Stimulated activated CD8-positive, alpha-beta memory T cell treated with anti-CD3 and anti-CD28 coated beads, Interleukin-7, amount 100 ng/mL, for 4 hours (primary cell): Measurements from ENCODE around the gene LRRC8D.
"Not testable (repeated sequence)": the region's sequence is repeated elsewhere in the genome, so short reads cannot be mapped to it uniquely, and the experiment has no call there.

Experiments used
- DNase-seq, 2 donors: peaks; one replicate each; pipeline ENCODE4 v3.0.0-alpha.2; 2020; ENCODE audit warnings: low read depth in 2 of 2

LRRC8D gene

DNA sequence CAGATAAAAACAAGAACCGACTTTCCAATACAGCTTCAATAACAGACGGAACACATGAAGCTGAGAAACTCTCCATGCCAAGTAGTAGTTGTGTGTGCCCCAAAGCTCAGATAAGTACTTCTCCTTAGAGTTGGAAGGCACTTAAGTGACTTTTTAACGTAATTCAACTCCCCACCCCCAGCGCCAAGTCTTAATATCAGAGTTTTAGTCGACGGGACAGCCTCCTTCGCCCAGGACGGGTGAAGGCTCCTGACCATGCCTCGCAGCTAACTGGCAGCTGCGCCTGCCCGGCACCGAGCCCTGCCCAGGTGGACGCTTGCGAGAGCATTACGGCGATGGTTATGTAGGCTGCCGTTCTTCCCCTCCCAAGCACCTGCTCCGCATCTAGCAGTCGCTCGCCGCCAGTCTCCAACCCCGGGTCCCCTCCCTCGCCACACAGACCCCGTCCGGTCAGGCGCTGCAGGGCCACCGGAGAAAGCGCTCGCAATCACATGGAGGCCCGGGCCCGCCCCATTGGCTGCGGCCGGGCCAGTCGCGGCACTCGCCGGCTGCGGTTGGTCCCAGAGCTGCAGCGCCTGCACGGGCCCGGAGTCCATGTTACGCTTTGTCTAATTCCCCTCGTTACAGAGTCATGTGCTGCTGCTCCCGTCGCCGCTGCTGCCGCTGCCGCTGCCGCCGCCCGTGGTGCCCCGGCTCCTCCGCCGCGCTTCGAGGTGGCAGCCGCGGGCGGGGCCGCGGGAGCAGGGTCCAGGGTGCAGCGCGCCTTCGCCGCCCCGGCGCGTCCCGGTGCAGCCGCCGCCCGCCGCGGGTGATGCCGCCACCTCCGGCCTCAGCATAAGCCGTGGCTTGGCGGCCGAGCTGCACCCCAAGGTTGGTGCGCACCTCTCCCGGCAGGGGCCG is at the start of gene LRRC8D:
TSS of gene LRRC8D (plus strand) at position 611 of the 900 bp plus-strand sequence. CDS start 112,037 bp downstream, outside the sequence.
- DNase-seq = peak; percentile 10 to 48

DNA sequence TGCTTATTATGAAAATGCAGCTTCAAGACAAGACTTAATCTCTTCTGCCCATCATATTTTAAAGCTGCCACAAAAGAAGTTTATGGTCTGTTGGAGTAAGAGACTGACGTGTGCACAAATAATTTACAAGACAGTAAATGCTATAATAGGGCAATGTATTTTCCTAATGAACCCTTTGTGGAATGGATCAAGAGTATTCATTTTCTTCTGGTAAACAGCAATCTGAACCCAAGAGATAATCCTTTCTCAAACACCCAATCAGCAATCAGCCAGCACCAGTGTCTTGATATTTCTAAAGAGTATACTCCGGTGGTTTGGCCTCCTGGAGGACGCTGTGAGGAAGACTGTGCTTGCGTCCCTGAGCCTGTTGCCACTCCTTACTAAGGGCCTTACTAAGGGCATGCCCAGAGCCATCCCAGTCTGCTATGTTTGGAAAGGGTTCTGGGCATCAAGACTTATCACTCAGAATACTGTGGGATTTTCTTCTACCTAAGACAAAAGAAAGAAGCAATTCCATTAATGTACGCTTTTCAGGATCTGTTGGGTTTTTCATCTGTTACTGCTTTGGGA is 48.8 kb upstream of the LRRC8D start:
- no peak for DNase-seq

DNA sequence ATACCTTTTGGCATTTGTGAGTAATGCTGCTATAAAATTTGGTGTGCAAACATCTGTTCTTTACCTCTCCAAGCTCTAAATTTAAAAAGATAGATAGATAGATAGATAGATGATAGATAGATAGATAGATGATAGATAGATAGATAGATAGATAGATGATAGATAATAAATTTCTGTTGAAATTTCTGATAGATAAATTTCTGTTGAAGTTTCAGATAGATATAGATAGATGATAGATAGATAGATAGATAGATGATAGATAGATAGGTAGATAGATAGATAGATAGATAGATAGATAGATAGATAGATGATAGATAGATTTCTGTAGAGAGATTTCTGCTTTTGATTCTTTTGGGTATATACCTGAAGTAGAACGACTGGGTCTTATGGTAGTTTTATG is 44.7 kb upstream of the LRRC8D start:
- not testable (repeated sequence) for DNase-seq

DNA sequence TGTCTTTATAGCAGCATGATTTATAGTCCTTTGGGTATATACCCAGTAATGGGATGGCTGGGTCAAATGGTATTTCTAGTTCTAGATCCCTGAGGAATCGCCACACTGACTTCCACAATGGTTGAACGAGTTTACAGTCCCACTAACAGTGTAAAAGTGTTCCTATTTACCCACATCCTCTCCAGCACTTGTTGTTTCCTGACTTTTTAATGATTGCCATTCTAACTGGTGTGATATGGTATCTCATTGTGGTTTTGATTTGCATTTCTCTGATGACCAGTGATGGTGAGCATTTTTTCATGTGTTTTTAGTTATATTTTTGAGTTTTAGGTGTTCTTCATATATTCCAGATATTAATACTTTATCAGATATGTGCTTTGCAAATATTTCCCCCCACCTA is 43.6 kb upstream of the LRRC8D start:
- DNase-seq = not testable (repeated sequence)

DNA sequence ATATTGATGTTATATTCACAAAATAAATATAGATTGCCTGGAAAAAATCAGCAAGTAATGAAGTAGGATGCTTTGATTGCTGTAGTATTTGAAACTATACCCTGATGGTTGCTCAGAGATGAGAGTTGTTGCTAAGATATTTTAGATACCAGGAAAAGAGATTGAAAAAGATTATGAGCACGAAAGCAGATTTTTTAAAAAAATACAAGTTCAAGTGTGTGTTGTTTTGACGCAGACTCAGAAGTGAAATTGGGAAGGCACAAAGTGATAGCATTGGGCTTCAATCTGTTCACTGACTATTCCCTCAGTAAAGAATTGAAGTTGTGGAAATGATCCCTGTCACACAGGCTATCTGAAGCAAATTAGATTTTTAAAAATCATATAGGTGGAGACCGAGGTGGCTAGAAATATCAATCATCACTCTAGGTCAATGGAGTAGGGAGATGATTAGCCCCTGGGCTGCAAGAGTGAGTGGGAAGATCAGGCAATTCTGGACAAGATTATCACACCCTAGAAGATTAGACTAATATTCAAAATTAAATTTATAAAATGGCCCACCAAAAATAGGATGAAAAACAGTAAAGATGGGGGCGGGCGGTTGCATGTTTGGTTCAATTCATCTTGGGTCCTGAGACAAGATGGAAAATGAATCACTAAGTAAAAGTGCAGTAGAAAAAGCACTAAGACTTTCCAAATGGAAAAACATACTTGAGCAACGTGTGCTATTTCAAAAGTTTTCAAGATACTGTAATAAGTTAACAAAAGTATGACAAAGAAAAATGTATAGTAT is 41.5 kb upstream of the LRRC8D start:
- DNase-seq = no peak

DNA sequence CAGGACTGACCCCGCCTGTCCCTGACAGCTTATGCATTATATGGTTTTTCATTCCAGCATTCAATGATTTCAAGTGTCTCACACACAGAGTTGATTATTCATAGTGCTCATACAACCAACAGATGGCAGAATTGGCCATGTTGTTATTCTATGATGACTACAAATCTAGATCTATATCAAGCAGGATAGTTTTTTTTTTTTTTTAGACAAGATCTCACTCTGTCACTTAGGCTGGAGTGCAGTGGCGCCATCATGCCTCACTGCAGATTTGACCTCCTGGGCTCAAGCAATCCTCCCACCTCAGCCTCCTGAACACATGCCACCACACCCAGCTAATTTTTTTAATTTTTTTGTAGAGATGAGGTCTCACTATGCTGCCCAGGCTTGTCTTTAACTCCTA is 40.1 kb upstream of the LRRC8D start:
- no peak for DNase-seq

DNA sequence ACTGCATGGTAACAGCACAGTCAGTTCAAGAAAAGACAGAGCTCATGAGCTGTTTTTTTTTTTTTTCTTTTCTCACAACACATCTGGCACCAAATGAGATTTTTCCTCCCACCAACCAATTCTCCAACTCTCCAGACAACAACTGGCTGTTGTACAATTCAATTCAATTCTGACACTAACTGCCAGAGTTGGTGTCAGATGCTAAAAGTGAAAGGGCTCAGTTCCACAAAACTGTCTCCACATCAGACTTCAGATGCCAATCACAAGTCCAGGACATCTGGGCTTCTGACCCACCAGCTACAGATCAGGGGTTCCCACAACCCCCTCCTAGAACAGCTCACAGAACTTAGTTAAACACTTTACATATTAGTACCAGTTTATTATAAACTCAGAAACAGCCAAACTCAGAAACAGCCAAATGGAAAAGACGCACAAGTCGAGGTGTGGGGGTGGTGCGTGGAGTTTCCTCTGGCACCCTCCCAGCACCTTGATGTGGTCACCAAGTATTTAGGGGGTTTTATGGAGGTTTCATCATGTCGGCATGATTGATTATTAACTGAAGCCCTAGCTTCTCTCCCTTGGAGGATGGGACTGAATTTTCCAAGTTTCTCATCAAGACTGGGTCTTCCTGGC is 39.2 kb upstream of the LRRC8D start:
- peak; percentile 70 to 83 for DNase-seq

DNA sequence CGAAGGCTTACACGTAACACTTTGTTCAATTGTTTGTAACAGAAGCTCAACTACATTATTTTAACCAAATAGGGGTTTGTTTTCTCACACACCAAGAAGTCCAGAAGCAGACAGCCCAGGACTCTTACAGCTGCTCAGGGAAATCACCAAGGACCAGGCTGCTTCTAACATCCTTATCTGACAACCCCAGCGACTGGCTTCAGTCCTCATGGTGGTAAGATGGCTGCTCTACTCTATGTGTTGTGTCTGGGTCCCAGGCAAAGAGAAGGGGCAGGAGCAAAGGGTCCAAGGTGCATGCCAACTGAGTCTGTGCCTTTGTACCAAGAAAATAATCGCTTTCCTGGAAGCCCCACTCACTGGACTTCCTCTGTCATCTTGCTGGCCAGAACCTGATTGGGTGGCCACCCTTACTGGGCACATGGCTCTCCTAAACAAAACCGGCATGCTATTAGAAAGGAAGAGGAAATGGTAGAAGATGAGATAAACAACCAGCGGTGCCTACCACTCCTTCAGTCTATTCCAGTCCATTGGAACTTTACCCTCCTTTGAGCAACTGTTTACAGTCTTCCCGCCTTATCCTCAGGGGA is 34.1 kb upstream of the LRRC8D start:
- DNase-seq = no peak

DNA sequence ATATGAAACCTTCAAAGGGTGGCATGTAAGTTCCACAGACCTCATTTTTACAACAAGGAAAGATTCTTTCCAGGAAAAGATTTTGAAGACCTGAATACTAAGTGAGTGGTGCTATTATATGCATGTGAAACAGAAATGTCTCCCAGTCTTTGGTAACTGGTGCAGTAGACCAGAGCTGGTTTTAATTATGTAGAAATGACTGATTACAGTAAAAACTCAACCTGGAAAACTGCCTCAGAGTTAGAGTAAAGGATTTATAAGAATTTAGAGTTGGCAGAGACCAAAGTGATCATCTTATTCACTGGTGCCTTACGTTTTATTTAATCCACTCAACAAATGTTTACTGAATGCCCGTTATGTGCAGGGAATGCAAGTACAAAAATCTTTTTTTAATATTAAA is 30.2 kb upstream of the LRRC8D start:
- no peak for DNase-seq

DNA sequence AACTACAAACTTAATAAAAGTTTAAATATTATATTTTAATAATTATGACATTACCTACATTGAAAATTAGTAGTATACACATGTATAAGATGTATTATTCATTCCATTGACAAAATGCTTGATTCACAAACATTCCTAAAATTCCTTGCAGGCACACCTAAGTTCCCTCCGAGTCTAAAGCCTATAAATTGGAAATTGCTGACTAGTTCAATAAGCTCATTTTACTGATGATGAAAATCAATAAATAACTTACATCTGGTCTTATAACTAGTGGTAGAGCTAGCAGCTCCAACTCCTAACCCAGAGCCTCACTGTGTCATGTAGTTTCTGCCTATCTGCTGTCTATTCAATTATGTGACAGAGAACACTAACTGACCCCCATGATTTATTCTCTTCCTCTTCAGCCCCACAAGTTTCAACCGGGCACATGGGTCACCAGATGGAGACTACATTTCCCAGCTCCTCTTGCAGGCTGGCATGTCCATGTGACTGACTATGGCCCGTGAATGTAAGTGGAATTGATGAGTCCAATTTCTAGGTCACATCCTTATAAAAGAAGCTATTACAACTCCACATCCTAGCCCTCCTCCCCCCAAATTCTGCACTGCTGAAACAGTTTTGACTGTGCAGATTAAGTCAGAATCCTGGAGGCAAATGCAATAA is 29.6 kb upstream of the LRRC8D start:
- no peak for DNase-seq

DNA sequence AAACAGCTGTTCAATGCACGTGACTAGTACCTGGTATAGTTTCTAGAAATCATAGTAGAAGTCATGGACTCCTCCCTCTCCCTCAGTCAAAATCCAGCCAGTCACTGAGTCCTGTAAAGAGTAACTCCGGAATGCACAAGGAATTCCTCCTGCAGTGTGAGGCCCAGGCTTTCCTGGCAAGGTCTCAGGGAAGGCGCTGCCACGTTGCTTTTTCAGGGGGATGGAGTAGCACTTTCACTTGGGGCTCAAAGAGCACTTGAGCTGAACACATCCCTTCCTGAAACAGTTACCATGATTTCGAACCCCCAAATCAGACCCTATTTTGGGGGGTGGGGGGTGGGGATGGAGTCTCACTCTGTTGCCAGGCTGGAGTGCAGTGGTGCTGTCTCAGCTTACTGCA is 26.4 kb upstream of the LRRC8D start:
- no peak for DNase-seq

DNA sequence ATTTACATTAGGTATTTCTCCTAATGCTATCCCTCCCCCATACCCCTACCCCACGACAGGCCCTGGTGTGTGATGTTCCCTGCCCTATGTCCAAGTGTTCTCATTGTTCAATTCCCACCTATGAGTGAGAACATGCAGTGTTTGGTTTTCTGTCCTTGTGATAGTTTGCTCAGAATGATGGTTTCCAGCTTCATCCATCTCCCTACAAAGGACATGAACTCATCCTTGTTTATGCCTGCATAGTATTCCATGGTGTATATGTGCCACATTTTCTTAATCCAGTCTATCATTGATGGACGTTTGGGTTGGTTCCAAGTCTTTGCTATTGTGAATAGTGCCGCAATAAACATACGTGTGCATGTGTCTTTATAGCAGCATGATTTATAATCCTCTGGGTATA is 25.3 kb upstream of the LRRC8D start:
- DNase-seq = not testable (repeated sequence)

DNA sequence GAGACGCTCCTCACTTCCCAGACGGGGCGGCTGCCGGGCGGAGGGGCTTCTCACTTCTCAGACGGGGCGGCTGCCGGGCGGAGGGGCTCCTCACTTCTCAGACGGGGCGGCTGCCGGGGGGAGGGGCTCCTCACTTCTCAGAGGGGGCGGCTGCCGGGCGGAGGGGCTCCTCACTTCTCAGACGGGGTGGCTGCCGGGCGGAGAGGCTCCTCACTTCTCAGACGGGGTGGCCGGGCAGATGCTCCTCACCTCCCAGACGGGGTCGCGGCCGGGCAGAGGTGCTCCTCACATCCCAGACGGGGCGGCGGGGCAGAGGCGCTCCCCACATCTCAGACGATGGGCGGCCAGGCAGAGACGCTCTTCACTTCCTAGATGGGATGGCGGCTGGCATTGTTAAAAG is 23.0 kb upstream of the LRRC8D start:
- not testable (repeated sequence) for DNase-seq

DNA sequence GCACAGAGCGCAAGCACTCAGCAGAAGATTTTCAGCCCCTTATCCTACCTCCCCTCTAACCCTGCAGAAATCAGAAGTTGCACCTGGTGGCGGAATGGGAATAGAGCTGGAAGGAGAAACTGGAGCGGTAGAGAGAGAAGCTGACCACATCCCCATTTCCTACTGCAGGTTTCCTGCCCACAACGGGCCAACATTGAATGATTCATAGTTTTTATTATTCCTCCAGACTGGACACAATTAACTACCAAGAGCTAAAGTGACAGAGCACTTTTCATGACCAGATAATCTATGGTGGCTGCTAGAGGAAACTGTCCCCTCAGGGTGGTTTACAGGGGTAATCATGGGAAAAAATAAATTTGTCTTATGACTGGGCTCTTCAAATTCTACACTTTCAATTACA is 21.3 kb upstream of the LRRC8D start:
- no peak for DNase-seq

DNA sequence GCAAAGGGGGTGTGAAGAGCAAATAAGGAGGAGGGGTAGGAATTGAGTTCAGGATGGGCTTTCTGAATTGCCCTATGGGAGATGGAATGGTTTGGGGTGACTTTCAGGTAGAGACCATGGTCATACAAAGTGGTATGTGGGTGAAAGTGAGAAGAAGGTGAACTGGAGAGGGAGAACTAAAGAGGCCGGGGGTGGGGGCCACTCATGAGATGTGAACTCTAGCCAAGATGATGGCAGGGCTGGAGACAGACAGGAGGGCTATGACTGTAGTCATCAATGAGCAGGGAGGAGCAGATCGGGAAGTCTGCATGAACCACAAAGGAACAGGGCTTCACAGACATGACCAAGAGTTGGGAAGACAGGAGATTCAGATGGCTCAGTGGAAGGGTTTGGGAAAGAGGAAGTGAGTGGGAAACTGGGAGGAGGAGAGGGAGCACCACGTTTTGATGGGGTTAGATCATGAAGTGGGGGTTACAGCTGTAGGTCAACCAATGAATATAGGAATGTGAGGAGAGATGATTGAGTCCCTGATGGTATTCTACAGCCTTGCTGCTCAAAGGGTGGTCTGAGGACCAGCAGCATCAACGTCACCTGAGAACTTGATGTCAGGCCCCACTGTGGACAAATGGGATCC is 20.7 kb upstream of the LRRC8D start:
- no peak for DNase-seq

DNA sequence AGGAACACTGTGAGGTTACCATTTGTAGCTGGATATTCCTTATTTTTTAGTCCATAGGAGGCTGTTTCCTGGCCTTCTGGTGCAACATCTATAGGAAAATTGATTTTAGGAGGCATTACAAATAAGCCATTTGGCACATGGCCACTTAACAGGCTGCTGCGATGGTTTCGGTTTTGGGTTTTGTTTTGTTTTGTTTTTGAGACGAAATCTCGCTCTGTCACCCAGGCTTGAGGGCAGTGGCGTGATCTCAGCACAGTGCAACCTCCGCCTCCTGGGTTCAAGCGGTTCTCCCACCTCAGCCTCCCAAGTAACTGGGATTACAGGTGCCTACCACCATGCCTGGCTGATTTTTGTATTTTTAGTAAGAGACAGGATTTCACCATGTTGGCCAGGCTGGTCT is 20.1 kb upstream of the LRRC8D start:
- DNase-seq = no peak

DNA sequence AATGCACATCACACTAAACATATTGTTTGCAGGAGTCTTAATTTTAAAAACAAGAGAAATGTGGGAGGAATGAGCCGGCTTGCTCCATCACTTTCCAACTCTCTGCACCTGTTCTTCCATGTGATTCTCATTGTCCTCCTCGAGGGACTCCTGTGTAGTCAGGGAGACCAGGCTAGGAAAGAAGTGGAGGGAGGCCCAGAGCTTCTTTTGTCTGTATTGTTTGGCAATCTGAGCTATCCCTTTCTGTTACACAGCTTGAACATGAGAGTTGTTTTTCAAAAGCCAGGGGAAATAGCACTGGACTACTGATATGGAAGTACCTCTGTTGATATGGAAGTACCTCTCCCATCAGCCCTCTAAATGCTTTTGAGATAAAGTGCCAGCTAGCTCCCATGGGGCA is 18.8 kb upstream of the LRRC8D start:
- no peak for DNase-seq

DNA sequence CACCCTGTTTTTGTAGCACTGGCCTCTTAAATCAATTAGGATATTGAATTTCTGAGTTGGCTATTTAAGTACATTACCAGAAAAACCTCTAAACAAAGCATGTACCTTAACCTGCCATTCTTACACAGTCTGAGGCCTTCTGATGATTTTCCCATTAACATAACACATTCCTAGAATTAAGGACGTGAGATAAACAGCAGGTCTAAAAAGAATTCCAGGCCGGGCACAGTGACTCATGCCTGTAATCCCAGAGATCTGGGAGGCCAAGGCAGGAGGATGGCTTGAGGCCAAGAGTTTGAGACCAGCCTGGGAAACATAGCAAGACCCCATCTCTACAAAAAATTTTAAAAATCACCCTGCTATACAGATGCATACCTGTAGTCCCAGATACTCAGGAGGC is 18.0 kb upstream of the LRRC8D start:
- DNase-seq = no peak

DNA sequence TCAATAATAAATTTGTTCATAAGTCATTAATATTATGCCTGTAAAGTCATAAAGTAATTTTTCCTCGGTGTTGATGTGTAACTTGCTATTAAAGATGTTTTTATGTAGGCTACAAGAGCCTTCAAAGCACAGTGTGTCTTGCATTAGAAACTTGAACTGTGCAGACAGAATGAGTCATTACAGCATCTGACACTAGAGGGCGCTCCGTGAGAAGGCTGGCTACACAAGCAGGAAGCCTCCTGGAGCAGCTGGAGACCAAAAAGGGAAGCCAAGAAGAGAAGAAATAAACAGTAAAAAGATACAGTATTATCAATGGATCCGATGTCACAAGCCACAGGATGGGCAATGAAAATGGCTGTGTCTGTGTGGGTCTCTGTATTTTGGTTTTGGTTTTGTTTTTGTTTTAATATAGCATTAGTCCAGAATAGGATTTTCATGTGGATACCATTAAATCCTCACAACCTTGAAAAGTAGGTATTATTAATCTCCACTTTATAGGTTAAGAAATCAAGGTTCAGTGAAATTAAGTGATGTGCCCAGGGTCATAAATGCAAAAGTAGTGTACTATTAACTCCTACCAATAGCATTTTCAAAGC is 16.1 kb upstream of the LRRC8D start:
- DNase-seq = peak; percentile 62 to 80

DNA sequence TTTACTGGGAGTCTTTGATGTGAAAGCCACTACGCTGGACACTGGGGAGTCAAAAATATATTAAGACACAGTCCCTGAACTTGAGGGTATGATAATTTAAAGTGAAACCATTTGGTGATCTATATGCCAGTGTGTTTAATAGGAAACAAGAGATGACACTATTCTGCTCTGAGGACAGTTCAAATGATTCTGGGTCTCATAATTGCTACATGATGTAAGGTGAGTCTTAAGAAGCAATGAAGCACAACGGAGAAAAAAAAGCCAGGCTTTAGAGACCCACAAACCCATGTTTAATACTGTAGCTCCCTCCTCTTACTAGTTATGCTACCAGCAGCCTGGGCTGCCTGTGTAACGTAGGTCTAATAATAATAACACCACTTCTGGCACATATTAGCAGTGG is 14.2 kb upstream of the LRRC8D start:
- DNase-seq = no peak
